GM23248 (cell line): ENCODE measurements around the gene NEB. TPM values are rescaled to one million over a fixed set of nuclear protein-coding genes. Genes with fewer than 3 reads are reported as not detected.
"Not testable (repeated sequence)": the region's sequence is repeated elsewhere in the genome, so short reads cannot be mapped to it uniquely, and the experiment has no call there.

Experiments used
- DNase-seq: peaks from one replicate; pipeline ENCODE4 v3.0.0-alpha.2; 2015
- H2AFZ ChIP-seq: fragments of 200-600 bp; sonication (generic); 2 replicates; pipeline ENCODE4 v1.6.1; 2016; ENCODE audit warnings: antibody characterized with exemption
- H3F3A ChIP-seq: fragments of 200-600 bp; sonication (generic); 2 replicates; pipeline ENCODE4 v1.6.1; 2016; ENCODE audit warnings: mild to moderate bottlenecking, antibody characterized with exemption, mixed run types; ENCODE audit not compliant: insufficient read depth
- H3K27ac ChIP-seq: fragments of 200-600 bp; sonication (generic); 2 replicates; pipeline ENCODE4 v1.5.1; 2016; ENCODE audit warnings: mild to moderate bottlenecking
- H3K27me3 ChIP-seq: fragments of 200-600 bp; sonication (generic); replicated peaks from 2 replicates; pipeline ENCODE4 v1.6.1; 2016; ENCODE audit warnings: mild to moderate bottlenecking; ENCODE audit not compliant: insufficient read depth
- H3K36me3 ChIP-seq: fragments of 200-600 bp; sonication (generic); 2 replicates; pipeline ENCODE4 v1.6.1; 2016; ENCODE audit warnings: low read depth, mild to moderate bottlenecking
- H3K4me1 ChIP-seq: fragments of 200-600 bp; sonication (generic); 2 replicates; pipeline ENCODE4 v1.6.1; 2016; ENCODE audit warnings: mild to moderate bottlenecking; ENCODE audit not compliant: insufficient read depth
- H3K4me2 ChIP-seq: fragments of 200-600 bp; sonication (generic); one replicate; pipeline ENCODE4 v1.6.1; 2016; ENCODE audit warnings: mild to moderate bottlenecking; ENCODE audit not compliant: unreplicated experiment
- H3K4me3 ChIP-seq: fragments of 200-600 bp; sonication (generic); 2 replicates; pipeline ENCODE4 v1.5.1; 2016; ENCODE audit warnings: mild to moderate bottlenecking
- H3K79me2 ChIP-seq: fragments of 200-600 bp; sonication (generic); 2 replicates; pipeline ENCODE4 v1.6.1; 2016; ENCODE audit warnings: mild to moderate bottlenecking; ENCODE audit not compliant: insufficient read depth
- H3K9ac ChIP-seq: fragments of 200-600 bp; sonication (generic); 2 replicates; pipeline ENCODE4 v1.6.1; 2016; ENCODE audit warnings: mild to moderate bottlenecking
- H3K9me2 ChIP-seq: fragments of 200-600 bp; sonication (generic); 2 replicates; pipeline ENCODE4 v1.6.1; 2016; ENCODE audit warnings: mixed run types, mild to moderate bottlenecking, moderate library complexity; ENCODE audit not compliant: insufficient read depth
- H3K9me3 ChIP-seq: fragments of 200-600 bp; sonication (generic); one replicate; pipeline ENCODE4 v1.6.1; 2017; ENCODE audit warnings: low read depth
- H4K20me1 ChIP-seq: fragments of 200-600 bp; sonication (generic); 2 replicates; pipeline ENCODE4 v1.6.0; 2016; ENCODE audit not compliant: insufficient read depth
- EZH2 ChIP-seq: fragments of 200-600 bp; sonication (generic); IDR thresholded peaks from 2 replicates; pipeline ENCODE4 v1.6.1; 2018; ENCODE audit warnings: antibody characterized with exemption, mild to moderate bottlenecking; ENCODE audit not compliant: insufficient read depth, poor library complexity, severe bottlenecking
- EZH2phosphoT487 ChIP-seq: fragments of 200-600 bp; sonication (generic); IDR thresholded peaks from 2 replicates; pipeline ENCODE4 v1.6.1; 2018; ENCODE audit warnings: antibody characterized with exemption, moderate library complexity, mild to moderate bottlenecking, low read depth; ENCODE audit not compliant: insufficient read depth
- WGBS, 2 experiments: methylation state at CpG; one replicate each; pipeline ENCODE4 v1.1.6; 2015 to 2017; ENCODE audit warnings: low lambda C conversion rate in 2 of 2, low coverage in 1 of 2; ENCODE audit errors: missing lambda C conversion rate in 2 of 2; 5-methylcytosine and 5-hydroxymethylcytosine counted together
- in situ Hi-C: fragments of 300-500 bp; cut with MboI; formaldehyde crosslinking; loops from 2 replicates; pipeline ENCODE4 v1.15.0; 2020
- polyA plus RNA-seq: library from polyadenylated mRNA; unstranded; fragments of >200 nt; fragmentation: Nextera tagmentation; extraction: Ambion mirVana; gene quantifications from 2 replicates; pipeline ENCODE4 v1.2.1, GENCODE V29; 2016
- total RNA-seq: library from RNA; depleted of rRNA; stranded (reverse); fragments of >200 nt; shearing (Covaris generic); gene quantifications from 2 replicates; pipeline ENCODE4 v1.2.3, GENCODE V29; 2014

The NEB gene
- total and polyA plus RNA-seq, 2 experiments from 2014 or later, result 0.11 to 1.5 TPM

GRCh38 chr2:151757861-151758260 is 23.6 kb upstream of the NEB start:
- H4K20me1 ChIP-seq, result no peaks in the 10 kb centered on the region
- no peaks in the 10 kb centered on the region for H3K27me3 ChIP-seq
- H3K4me1 ChIP-seq, result no peaks in the 10 kb centered on the region
- no peaks in the 10 kb centered on the region for H3K79me2 ChIP-seq
- no peak overlapping the region for H3K9ac ChIP-seq
- no peaks in the 10 kb centered on the region for H3K36me3 ChIP-seq
- in situ Hi-C loops, result no loop called here
- TF ChIP-seq EZH2 (no peak), EZH2phosphoT487 (no peak)
- no peak overlapping the region for H2AFZ ChIP-seq
- no peaks in the 10 kb centered on the region for H3K9me2 ChIP-seq
- 83 to 91% methylated on average over 1 of the region's 1 CpG for WGBS, 2 experiments
- H3F3A ChIP-seq, result no peaks in the 10 kb centered on the region
- H3K27ac ChIP-seq, result no peak overlapping the region
- H3K4me2 ChIP-seq, result no peak overlapping the region
- H3K4me3 ChIP-seq, result no peak overlapping the region
- no peak for DNase-seq
- H3K9me3 ChIP-seq, result no peaks in the 10 kb centered on the region

- Histone ChIP-seq H2AFZ (no peak overlapping the region), H3K4me1 (no peaks in the 10 kb centered on the region), H3K4me3 (no peak overlapping the region), H3K79me2 (no peaks in the 10 kb centered on the region), H3F3A (no peaks in the 10 kb centered on the region), H3K27ac (no peak overlapping the region), H3K9ac (no peak overlapping the region), H3K9me3 (no peaks in the 10 kb centered on the region), H4K20me1 (no peaks in the 10 kb centered on the region), H3K9me2 (no peaks in the 10 kb centered on the region), H3K4me2 (no peak overlapping the region), H3K36me3 (no peaks in the 10 kb centered on the region), H3K27me3 (no peaks in the 10 kb centered on the region)
- no peak for TF ChIP-seq EZH2
- no peak for TF ChIP-seq EZH2phosphoT487
- WGBS, 2 experiments, result 96 to 97% methylated on average over 2 of the region's 2 CpGs
- in situ Hi-C loops, result no loop called here
- DNase-seq, result no peak
These were observed 22.5 kb upstream of the NEB start for GRCh38 chr2:151756820-151757219.

GRCh38 chr2:151754253-151754897 is 20.1 kb upstream of the NEB start:
- in situ Hi-C loops, result no loop called here
- H3F3A ChIP-seq, result no peaks in the 10 kb centered on the region
- H3K4me3 ChIP-seq, result no peak overlapping the region
- H3K27ac ChIP-seq, result no peak overlapping the region
- H3K9me3 ChIP-seq, result no peaks in the 10 kb centered on the region
- H4K20me1 ChIP-seq, result no peaks in the 10 kb centered on the region
- H3K4me2 ChIP-seq, result no peak overlapping the region
- no peak for DNase-seq
- no peaks in the 10 kb centered on the region for H3K4me1 ChIP-seq
- H2AFZ ChIP-seq, result no peak overlapping the region
- 88 to 89% methylated on average over 1 of the region's 1 CpG for WGBS, 2 experiments
- no peaks in the 10 kb centered on the region for H3K27me3 ChIP-seq
- no peaks in the 10 kb centered on the region for H3K9me2 ChIP-seq
- no peaks in the 10 kb centered on the region for H3K36me3 ChIP-seq
- H3K9ac ChIP-seq, result no peak overlapping the region
- H3K79me2 ChIP-seq, result no peaks in the 10 kb centered on the region
- TF ChIP-seq EZH2, result no peak
- no peak for TF ChIP-seq EZH2phosphoT487

- H2AFZ ChIP-seq, result no peak overlapping the region
- TF ChIP-seq EZH2phosphoT487, result no peak
- no peak for TF ChIP-seq EZH2
- no peaks in the 10 kb centered on the region for H3K79me2 ChIP-seq
- in situ Hi-C loops, result no loop called here
- no peaks in the 10 kb centered on the region for H3F3A ChIP-seq
- H3K4me3 ChIP-seq, result no peak overlapping the region
- H3K4me2 ChIP-seq, result no peak overlapping the region
- H3K9me3 ChIP-seq, result no peaks in the 10 kb centered on the region
- no peaks in the 10 kb centered on the region for H3K4me1 ChIP-seq
- H3K9ac ChIP-seq, result no peak overlapping the region
- no peak overlapping the region for H3K27ac ChIP-seq
- H3K36me3 ChIP-seq, result no peaks in the 10 kb centered on the region
- H3K27me3 ChIP-seq, result no peaks in the 10 kb centered on the region
- H3K9me2 ChIP-seq, result no peaks in the 10 kb centered on the region
- no peaks in the 10 kb centered on the region for H4K20me1 ChIP-seq
- no peak for DNase-seq
These were observed 19.3 kb upstream of the NEB start for GRCh38 chr2:151753540-151753939.

- H3K79me2 ChIP-seq, H3K9ac ChIP-seq, H2AFZ ChIP-seq, H3K27me3 ChIP-seq, H3K4me1 ChIP-seq, H4K20me1 ChIP-seq, H3K9me3 ChIP-seq, DNase-seq, H3K27ac ChIP-seq, H3K4me3 ChIP-seq, H3K36me3 ChIP-seq, H3K9me2 ChIP-seq, H3F3A ChIP-seq, in situ Hi-C loops, H3K4me2 ChIP-seq: not testable (repeated sequence)
- 55 to 72% methylated on average over 3 of the region's 3 CpGs for WGBS, 2 experiments
These were observed 11.0 kb upstream of the NEB start for GRCh38 chr2:151745261-151745660.
